CD14-positive monocyte (primary cell): ENCODE data around the gene FXYD6. TPM values are rescaled to one million over a fixed set of nuclear protein-coding genes. Genes with fewer than 3 reads are reported as not detected.

Source experiments
- DNase-seq, 3 donors: peaks; one replicate each; pipeline ENCODE4 v3.0.0-alpha.2; 2011 to 2022
- H2AFZ ChIP-seq: 2 replicates; pipeline ENCODE4 v1.6.0; 2012; ENCODE audit warnings: mild to moderate bottlenecking, low read depth, low read length, inconsistent platforms; ENCODE audit not compliant: insufficient read depth, poor library complexity, severe bottlenecking
- H3K27ac ChIP-seq, 2 donors: 1 replicate in 1 of 2; 2 replicates in 1 of 2; pipeline ENCODE4 v1.5.1; 2012 to 2013; ENCODE audit warnings: low read length in 2 of 2, control low read depth in 1 of 2, inconsistent platforms in 1 of 2, low read depth in 1 of 2, mild to moderate bottlenecking in 1 of 2
- H3K27me3 ChIP-seq, 2 donors: one replicate each; pipeline versions ENCODE4 v1.6.0 to v1.6.1; 2011 to 2013; ENCODE audit warnings: low read length in 2 of 2; ENCODE audit not compliant: control insufficient read depth in 2 of 2, insufficient read depth in 2 of 2
- H3K36me3 ChIP-seq, 2 donors: replicated peaks in 1 of 2; 1 replicate in 1 of 2; 2 replicates in 1 of 2; pipeline versions ENCODE4 v1.5.1 to v1.6.1; 2012 to 2013; ENCODE audit warnings: low read length in 2 of 2, control low read depth in 1 of 2, inconsistent platforms in 1 of 2, mild to moderate bottlenecking in 1 of 2; ENCODE audit not compliant: insufficient read depth in 2 of 2, control insufficient read depth in 1 of 2
- H3K4me1 ChIP-seq, 2 donors: 1 replicate in 1 of 2; 2 replicates in 1 of 2; pipeline versions ENCODE4 v1.5.1 to v1.6.1; 2012 to 2013; ENCODE audit warnings: low read length in 2 of 2, control low read depth in 1 of 2, inconsistent platforms in 1 of 2, mild to moderate bottlenecking in 1 of 2, moderate library complexity in 1 of 2; ENCODE audit not compliant: insufficient read depth in 2 of 2, control insufficient read depth in 1 of 2
- H3K4me2 ChIP-seq: replicated peaks from 2 replicates; pipeline ENCODE3; 2012; ENCODE audit warnings: low read length, moderate library complexity, mild to moderate bottlenecking; ENCODE audit not compliant: poor library complexity, severe bottlenecking; ENCODE audit errors: extremely low read depth
- H3K4me3 ChIP-seq, 3 experiments: fragments of 200-600 bp in 1 of 3; sonication (generic) in 1 of 3; replicated peaks in 1 of 3; 1 replicate in 2 of 3; 2 replicates in 1 of 3; pipeline ENCODE4 v1.5.1; 2011 to 2013; ENCODE audit warnings: low read length in 3 of 3, mild to moderate bottlenecking in 3 of 3, control low read depth in 2 of 3, low read depth in 2 of 3, inconsistent platforms in 1 of 3, moderate library complexity in 1 of 3
- H3K79me2 ChIP-seq: 2 replicates; pipeline ENCODE4 v1.6.0; 2012; ENCODE audit warnings: mild to moderate bottlenecking, control low read depth, inconsistent platforms, low read length, moderate library complexity; ENCODE audit not compliant: insufficient read depth
- H3K9ac ChIP-seq: 2 replicates; pipeline ENCODE4 v1.6.0; 2017; ENCODE audit warnings: low read length, mild to moderate bottlenecking; ENCODE audit not compliant: insufficient read depth, poor library complexity, severe bottlenecking
- H3K9me3 ChIP-seq, 2 donors: replicated peaks in 1 of 2; 1 replicate in 1 of 2; 2 replicates in 1 of 2; pipeline versions ENCODE4 v1.5.1 to v1.6.1; 2012 to 2013; ENCODE audit warnings: low read length in 2 of 2, control low read depth in 1 of 2; ENCODE audit not compliant: control insufficient read depth in 1 of 2, insufficient read depth in 1 of 2
- H4K20me1 ChIP-seq: 2 replicates; pipeline ENCODE4 v1.6.0; 2012; ENCODE audit warnings: mild to moderate bottlenecking, low read length, control low read depth, moderate library complexity; ENCODE audit not compliant: insufficient read depth
- H3K27ac Mint-ChIP-seq, 7 donors: one replicate each; pipeline ENCODE4 v1.8.0; 2020; ENCODE audit warnings: mild to moderate bottlenecking in 7 of 7, mixed read lengths in 7 of 7, moderate library complexity in 6 of 7, inconsistent platforms in 2 of 7
- H3K27me3 Mint-ChIP-seq, 3 donors: one replicate each; pipeline ENCODE4 v1.8.0; 2021 to 2022; ENCODE audit warnings: low read depth in 3 of 3, mild to moderate bottlenecking in 3 of 3, mixed read lengths in 3 of 3, moderate library complexity in 3 of 3, inconsistent platforms in 1 of 3
- H3K36me3 Mint-ChIP-seq, 2 donors: one replicate each; pipeline ENCODE4 v1.8.0; 2020; ENCODE audit warnings: mixed read lengths in 2 of 2, inconsistent platforms in 1 of 2, mild to moderate bottlenecking in 1 of 2
- H3K4me1 Mint-ChIP-seq: one replicate; pipeline ENCODE4 v1.8.0; 2020; ENCODE audit warnings: mild to moderate bottlenecking, mixed read lengths
- H3K4me3 Mint-ChIP-seq, 2 donors: one replicate each; pipeline ENCODE4 v1.8.0; 2020; ENCODE audit warnings: mild to moderate bottlenecking in 2 of 2, mixed read lengths in 2 of 2, moderate library complexity in 1 of 2
- H3K9me3 Mint-ChIP-seq, 7 donors: one replicate each; pipeline ENCODE4 v1.8.0; 2020 to 2022; ENCODE audit warnings: mixed read lengths in 7 of 7, mild to moderate bottlenecking in 6 of 7, moderate library complexity in 6 of 7, inconsistent platforms in 2 of 7
- CTCF ChIP-seq: fragments of 200-600 bp; IDR thresholded peaks from one replicate; pipeline ENCODE4 v1.8.0; 2022; ENCODE audit warnings: antibody characterized with exemption, mild to moderate bottlenecking
- WGBS: methylation state at CpG from one replicate; pipeline ENCODE4 v1.1.5; 2013; ENCODE audit warnings: missing lambda C conversion rate; ENCODE audit not compliant: insufficient coverage; 5-methylcytosine and 5-hydroxymethylcytosine counted together
- intact Hi-C, 2 donors: fragments of 100-400 bp; cut with micrococcal nuclease; formaldehyde crosslinking; loops; one replicate each; pipeline versions ENCODE4 v1.15.0 to v1.15.1; 2023
- polyA plus RNA-seq, 3 donors: library from polyadenylated mRNA; depleted of rRNA in 1 of 3; unstranded in 2 of 3; stranded (reverse) in 1 of 3; fragments of 300-500 nt in 2 of 3; fragments of >200 nt in 1 of 3; fragmentation: Illumina TruSeq in 2 of 3; gene quantifications; 1 replicate in 2 of 3; 2 replicates in 1 of 3; pipeline ENCODE4 v1.2.3, GENCODE V29; 2012 to 2021

The FXYD6 gene
- polyA plus RNA-seq, 3 donors, result 36.4 to 52.1 (median 44.1) TPM

GRCh38 chr11:117888139-117888566, 11.7 kb upstream of the FXYD6 start:
- Histone ChIP-seq H4K20me1 (no peaks in the 10 kb centered on the region), H3K79me2 (no peaks in the 10 kb centered on the region), H3K4me2 (no peak overlapping the region), H3K36me3 (no peaks in the 10 kb centered on the region), H3K4me1 (no peaks in the 10 kb centered on the region), H3K27me3 (no peaks in the 10 kb centered on the region), H3K4me3 (no peak overlapping the region), H2AFZ (no peak overlapping the region), H3K9me3 (no peaks in the 10 kb centered on the region), H3K9ac (no peak overlapping the region), H3K27ac (no peak overlapping the region)
- peaks cover 0 to 6% (median 0%) of the 10 kb centered on the region in 7 donors for H3K9me3 Mint-ChIP-seq
- intact Hi-C loops, result no loop called here
- peaks cover 4 to 6% (median 6%) of the 10 kb centered on the region in 3 donors for H3K27me3 Mint-ChIP-seq
- DNase-seq, result no peak
- H3K4me3 Mint-ChIP-seq, result no peak overlapping the region
- no peaks in the 10 kb centered on the region for H3K4me1 Mint-ChIP-seq
- H3K36me3 Mint-ChIP-seq, result no peaks in the 10 kb centered on the region
- WGBS, result 87% methylated on average over 2 of the region's 8 CpGs
- no peak for TF ChIP-seq CTCF
- H3K27ac Mint-ChIP-seq, result no peak overlapping the region

GRCh38 chr11:117887431-117888138, 11.1 kb upstream of the FXYD6 start:
- Histone ChIP-seq H3K4me2 (no peak overlapping the region), H3K27me3 (no peaks in the 10 kb centered on the region), H3K9ac (no peak overlapping the region), H2AFZ (no peak overlapping the region), H3K36me3 (no peaks in the 10 kb centered on the region), H3K27ac (no peak overlapping the region), H4K20me1 (no peaks in the 10 kb centered on the region), H3K4me3 (no peak overlapping the region), H3K9me3 (no peaks in the 10 kb centered on the region), H3K79me2 (no peaks in the 10 kb centered on the region), H3K4me1 (no peaks in the 10 kb centered on the region)
- TF ChIP-seq CTCF, result no peak
- no peak overlapping the region for H3K4me3 Mint-ChIP-seq
- 100% methylated on average over 3 of the region's 9 CpGs for WGBS
- intact Hi-C loops, result no loop called here
- H3K36me3 Mint-ChIP-seq, result no peaks in the 10 kb centered on the region
- H3K27me3 Mint-ChIP-seq, result peaks cover 4 to 6% (median 6%) of the 10 kb centered on the region in 3 donors
- H3K9me3 Mint-ChIP-seq, result peaks cover 0 to 6% (median 0%) of the 10 kb centered on the region in 7 donors
- DNase-seq, result no peak
- no peak overlapping the region for H3K27ac Mint-ChIP-seq
- no peaks in the 10 kb centered on the region for H3K4me1 Mint-ChIP-seq
